Measurements from ENCODE around the gene FKBP15. TPM values are rescaled to one million over a fixed set of nuclear protein-coding genes. Genes with fewer than 3 reads are reported as not detected.

FKBP15 gene
- total and polyA plus RNA-seq, 2 experiments from 2014 or later = 7.9 to 14.9 TPM

- peaks cover 14% of the 10 kb centered on the region; the same call in 2 of the 3 replicates for H3K9me3 Mint-ChIP-seq
- H3K36me3 Mint-ChIP-seq (ENCODE audit: low read depth) = no peaks in the 10 kb centered on the region
- no peaks in the 10 kb centered on the region for H3K36me3 ChIP-seq (ENCODE audit: insufficient read depth)
- no peak overlapping the region for H2AFZ ChIP-seq
- no peaks in the 10 kb centered on the region for H3F3A ChIP-seq (replicated peaks; ENCODE audit: low read depth)
- no peaks in the 10 kb centered on the region for H4K20me1 ChIP-seq (replicated peaks; ENCODE audit: insufficient read depth)
- no peaks in the 10 kb centered on the region for H3K9me2 ChIP-seq (ENCODE audit: insufficient read depth)
- no peaks in the 10 kb centered on the region for H3K4me1 ChIP-seq (ENCODE audit: insufficient read depth)
- no peak overlapping the region for H3K4me3 Mint-ChIP-seq
- no peaks in the 10 kb centered on the region for H3K79me2 ChIP-seq (replicated peaks; ENCODE audit: insufficient read depth)
- no peak overlapping the region for H3K4me3 ChIP-seq
- no peaks in the 10 kb centered on the region for H3K27me3 Mint-ChIP-seq (ENCODE audit: insufficient read depth, low read depth, poor library complexity)
- no peak overlapping the region for H3K27ac ChIP-seq (ENCODE audit: low read depth)
- TF ChIP-seq REST (IDR thresholded peaks at IDR 0.05; ENCODE audit: unreplicated experiment) (no peak), CTCF (conservative IDR thresholded peaks at IDR 0.05; ENCODE audit: low read depth in 2 of 2) (no peak), POLR2AphosphoS5 (IDR thresholded peaks at IDR 0.05; ENCODE audit: low read depth) (no peak), JUNB (IDR thresholded peaks at IDR 0.05; ENCODE audit: unreplicated experiment) (no peak), ZNF331 (CRISPR knock-in tag; IDR thresholded peaks at IDR 0.05; ENCODE audit: low read depth) (no peak), NANOG (IDR thresholded peaks at IDR 0.05; ENCODE audit: borderline replicate concordance) (no peak), CREB1 (CRISPR knock-in tag; IDR thresholded peaks at IDR 0.05; ENCODE audit: low read depth) (no peak), ETS1 (IDR thresholded peaks at IDR 0.05) (no peak), ZNF114 (CRISPR knock-in tag; IDR thresholded peaks at IDR 0.05) (no peak)
- no peaks in the 10 kb centered on the region for H3K27me3 ChIP-seq (ENCODE audit: insufficient read depth)
- no peak for DNase-seq (ENCODE audit: low spot score)
- no peak overlapping the region for H3K4me2 ChIP-seq
- no peak for ATAC-seq
- H3K27ac Mint-ChIP-seq = no peak overlapping the region
- H3K4me1 Mint-ChIP-seq = peaks cover 5% of the 10 kb centered on the region
Measured at GRCh38 chr9:113138760-113139159, 82.3 kb downstream of the FKBP15 start.

All from GM23338 (cell line).